Mammary epithelial cell (primary cell): ENCODE data around the gene DESI1.

ENCODE experiments used
- EZH2 ChIP-seq: IDR thresholded peaks from 2 replicates; pipeline ENCODE4 v1.6.1; 2012; ENCODE audit warnings: low read length, inconsistent platforms, borderline replicate concordance
- TF ChIP-seq, protein P1 (sequence below), 2 donors: IDR thresholded peaks in 1 of 2; conservative IDR thresholded peaks in 1 of 2; 2 replicates each; pipeline ENCODE4 v1.5.1; 2011 to 2012; ENCODE audit warnings: inconsistent platforms in 2 of 2, low read length in 2 of 2, mild to moderate bottlenecking in 2 of 2, control low read depth in 1 of 2, low read depth in 1 of 2; ENCODE audit not compliant: insufficient read depth in 1 of 2; ENCODE audit errors: extremely low read depth in 1 of 2

DNA sequence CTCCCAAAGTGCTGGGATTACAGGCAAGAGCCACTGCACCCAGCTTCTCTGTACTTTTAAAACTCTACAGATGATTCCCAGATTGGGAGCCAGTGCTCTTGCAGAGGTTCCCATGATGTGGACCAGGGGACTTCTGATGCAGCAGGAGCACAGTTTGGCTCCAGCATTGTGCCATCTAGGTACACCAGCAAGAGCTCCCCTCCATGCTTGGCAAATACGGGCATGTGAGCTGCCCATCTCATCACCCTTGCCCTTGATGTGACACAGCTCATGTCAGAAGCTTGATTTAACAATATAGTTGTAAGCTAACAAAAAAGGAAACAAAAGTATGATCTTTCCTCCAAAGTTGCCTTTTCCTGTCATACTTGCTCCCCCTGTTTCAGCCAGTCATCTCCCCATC, 39.1 kb upstream of the DESI1 start:
- TF ChIP-seq, protein P1, sequence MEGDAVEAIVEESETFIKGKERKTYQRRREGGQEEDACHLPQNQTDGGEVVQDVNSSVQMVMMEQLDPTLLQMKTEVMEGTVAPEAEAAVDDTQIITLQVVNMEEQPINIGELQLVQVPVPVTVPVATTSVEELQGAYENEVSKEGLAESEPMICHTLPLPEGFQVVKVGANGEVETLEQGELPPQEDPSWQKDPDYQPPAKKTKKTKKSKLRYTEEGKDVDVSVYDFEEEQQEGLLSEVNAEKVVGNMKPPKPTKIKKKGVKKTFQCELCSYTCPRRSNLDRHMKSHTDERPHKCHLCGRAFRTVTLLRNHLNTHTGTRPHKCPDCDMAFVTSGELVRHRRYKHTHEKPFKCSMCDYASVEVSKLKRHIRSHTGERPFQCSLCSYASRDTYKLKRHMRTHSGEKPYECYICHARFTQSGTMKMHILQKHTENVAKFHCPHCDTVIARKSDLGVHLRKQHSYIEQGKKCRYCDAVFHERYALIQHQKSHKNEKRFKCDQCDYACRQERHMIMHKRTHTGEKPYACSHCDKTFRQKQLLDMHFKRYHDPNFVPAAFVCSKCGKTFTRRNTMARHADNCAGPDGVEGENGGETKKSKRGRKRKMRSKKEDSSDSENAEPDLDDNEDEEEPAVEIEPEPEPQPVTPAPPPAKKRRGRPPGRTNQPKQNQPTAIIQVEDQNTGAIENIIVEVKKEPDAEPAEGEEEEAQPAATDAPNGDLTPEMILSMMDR (conservative IDR thresholded peaks at IDR 0.05 in 1 of 2, IDR thresholded peaks at IDR 0.05 in 1 of 2; ENCODE audit: extremely low read depth in 1 of 2, insufficient read depth in 1 of 2, low read depth in 1 of 2, low read length in 2 of 2): no peak
- TF ChIP-seq EZH2: no peak
